ENCODE data around the gene RAVER1. TPM values are rescaled to one million over a fixed set of nuclear protein-coding genes. Genes with fewer than 3 reads are reported as not detected.
"Not testable (repeated sequence)": the region's sequence is repeated elsewhere in the genome, so short reads cannot be mapped to it uniquely, and the experiment has no call there.

Gene RAVER1
- total RNA-seq, 1 donor from 2014 or later: 76.7 TPM

DNA sequence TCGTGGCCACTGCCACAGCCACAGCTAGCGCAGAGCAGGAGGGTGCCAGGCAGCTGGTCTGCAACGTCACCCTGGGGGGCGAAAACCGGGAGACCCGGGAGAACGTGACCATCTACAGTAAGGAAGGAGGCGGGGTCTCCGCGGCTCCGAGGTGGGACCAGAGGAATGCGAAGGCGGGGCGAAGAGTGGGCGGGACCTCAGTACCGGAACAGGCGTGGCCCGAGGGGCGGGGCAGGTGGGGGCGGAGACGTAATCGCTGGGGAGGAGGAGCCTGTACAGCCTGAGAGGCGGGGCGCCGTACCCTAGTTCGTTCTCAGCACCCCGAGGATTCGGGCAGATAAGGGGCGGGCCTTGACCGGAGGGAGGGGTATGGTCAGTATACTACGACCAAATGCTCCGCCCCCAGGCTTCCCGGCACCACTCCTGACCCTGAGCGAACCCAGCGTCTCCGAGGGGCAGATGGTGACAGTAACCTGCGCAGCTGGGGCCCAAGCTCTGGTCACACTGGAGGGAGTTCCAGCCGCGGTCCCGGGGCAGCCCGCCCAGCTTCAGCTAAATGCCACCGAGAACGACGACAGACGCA, 41.0 kb downstream of the RAVER1 start:
- intact Hi-C loops (cut with micrococcal nuclease): no loop called here

DNA sequence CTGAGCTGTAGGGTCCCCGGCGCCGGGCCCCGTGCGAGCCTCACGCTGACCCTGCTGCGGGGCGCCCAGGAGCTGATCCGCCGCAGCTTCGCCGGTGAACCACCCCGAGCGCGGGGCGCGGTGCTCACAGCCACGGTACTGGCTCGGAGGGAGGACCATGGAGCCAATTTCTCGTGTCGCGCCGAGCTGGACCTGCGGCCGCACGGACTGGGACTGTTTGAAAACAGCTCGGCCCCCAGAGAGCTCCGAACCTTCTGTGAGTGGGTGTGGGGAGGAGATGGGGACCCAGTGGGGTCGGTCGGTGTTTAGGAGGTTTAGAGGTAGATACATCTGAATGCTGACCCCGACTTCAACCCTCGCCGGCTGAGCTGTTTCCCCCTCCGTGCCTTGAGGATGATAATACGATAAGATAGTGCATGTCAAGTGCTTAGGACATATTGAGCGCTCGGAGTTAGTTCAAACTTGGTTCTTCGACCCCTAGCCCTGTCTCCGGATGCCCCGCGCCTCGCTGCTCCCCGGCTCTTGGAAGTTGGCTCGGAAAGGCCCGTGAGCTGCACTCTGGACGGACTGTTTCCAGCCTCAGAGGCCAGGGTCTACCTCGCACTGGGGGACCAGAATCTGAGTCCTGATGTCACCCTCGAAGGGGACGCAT, 41.6 kb downstream of the RAVER1 start:
- intact Hi-C loops (cut with micrococcal nuclease): loop anchor here (2.0 kb wide), 1 partner anchor 221 kb away; no protein-coding TSS in a partner anchor

DNA sequence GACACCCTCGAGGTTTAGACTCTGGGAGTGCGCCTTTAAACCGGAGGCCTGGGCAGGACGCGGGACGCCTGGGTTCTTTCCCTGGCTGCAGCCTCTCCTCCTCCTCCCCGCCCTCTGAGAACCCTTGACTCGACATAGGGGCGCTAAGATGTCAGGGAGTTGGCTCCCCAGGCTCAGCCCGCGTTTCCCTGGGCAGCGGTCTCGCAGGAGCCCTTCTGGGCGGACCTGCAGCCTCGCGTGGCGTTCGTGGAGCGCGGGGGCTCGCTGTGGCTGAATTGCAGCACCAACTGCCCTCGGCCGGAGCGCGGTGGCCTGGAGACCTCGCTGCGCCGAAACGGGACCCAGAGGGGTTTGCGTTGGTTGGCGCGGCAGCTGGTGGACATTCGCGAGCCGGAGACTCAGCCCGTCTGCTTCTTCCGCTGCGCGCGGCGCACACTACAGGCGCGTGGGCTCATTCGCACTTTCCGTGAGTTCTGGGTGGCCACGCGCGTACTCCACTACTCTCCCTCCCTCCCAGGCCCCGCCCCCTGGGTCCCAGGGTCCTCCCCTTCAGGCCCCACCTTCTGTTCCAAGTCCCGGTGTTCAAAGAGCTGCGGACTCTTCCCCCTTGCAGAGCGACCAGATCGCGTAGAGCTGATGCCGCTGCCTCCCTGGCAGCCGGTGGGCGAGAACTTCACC, 42.3 kb downstream of the RAVER1 start:
- intact Hi-C loops (cut with micrococcal nuclease): loop anchor here (2.0 kb wide), 1 partner anchor 222 kb away; no protein-coding TSS in a partner anchor

DNA sequence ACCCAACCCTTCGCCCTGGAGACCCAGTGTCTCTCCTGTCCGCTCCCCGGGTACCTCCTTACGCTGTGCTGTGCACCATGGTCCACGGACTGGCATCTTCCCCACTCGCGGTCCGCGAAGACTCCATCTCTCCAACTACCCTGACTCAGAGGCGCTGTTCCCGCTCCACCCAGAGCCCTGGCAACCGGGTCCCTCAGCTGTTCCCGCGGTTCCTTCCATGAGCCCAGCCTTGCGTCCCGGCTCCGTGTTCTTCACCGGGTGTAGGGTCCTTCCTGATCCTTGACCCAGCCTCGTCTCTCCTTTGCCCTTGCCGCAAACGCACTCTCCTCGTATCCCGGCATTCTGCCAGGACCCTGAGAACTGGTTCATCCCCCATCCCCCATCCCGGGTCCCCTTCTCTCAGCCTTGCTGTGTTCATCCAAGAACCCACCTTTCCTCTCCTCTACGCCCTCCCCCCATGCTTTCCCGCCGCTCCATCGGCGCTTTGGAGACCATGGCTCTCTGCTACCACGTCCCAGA, 42.9 kb downstream of the RAVER1 start:
- intact Hi-C loops (cut with micrococcal nuclease): loop anchor here (2.0 kb wide), 1 partner anchor 222 kb away; no protein-coding TSS in a partner anchor

DNA sequence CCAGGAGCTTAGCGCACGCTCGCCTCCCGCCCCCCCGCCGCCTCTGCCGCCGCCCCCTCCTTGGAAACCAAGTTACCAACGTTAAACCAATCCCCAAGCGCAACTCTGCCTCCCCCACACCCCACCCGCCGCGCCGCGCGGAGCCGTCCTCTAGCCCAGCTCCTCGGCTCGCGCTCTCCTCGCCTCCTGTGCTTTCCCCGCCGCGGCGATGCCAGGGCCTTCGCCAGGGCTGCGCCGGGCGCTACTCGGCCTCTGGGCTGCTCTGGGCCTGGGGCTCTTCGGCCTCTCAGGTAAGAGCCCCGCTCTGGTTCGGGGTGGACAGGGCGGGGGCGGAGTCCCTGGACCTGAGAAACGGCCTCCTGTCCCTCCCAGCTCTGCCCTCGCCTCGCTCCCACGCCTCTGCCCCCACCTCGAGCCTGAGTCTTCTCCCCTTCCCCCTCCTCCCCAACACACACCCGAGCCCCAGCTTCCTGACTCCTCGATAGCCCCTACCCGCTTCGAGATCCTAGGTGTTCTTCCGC, 43.4 kb downstream of the RAVER1 start, which contains the start of gene ICAM5:
Gene ICAM5, plus strand, starts transcription at position 117 of the 521 bp plus-strand sequence. Its CDS starts 92 bp downstream, at position 209.
- intact Hi-C loops (cut with micrococcal nuclease): loop anchor here (2.0 to 5.0 kb wide), 2 partner anchors 172 to 223 kb away; no protein-coding TSS in a partner anchor

DNA sequence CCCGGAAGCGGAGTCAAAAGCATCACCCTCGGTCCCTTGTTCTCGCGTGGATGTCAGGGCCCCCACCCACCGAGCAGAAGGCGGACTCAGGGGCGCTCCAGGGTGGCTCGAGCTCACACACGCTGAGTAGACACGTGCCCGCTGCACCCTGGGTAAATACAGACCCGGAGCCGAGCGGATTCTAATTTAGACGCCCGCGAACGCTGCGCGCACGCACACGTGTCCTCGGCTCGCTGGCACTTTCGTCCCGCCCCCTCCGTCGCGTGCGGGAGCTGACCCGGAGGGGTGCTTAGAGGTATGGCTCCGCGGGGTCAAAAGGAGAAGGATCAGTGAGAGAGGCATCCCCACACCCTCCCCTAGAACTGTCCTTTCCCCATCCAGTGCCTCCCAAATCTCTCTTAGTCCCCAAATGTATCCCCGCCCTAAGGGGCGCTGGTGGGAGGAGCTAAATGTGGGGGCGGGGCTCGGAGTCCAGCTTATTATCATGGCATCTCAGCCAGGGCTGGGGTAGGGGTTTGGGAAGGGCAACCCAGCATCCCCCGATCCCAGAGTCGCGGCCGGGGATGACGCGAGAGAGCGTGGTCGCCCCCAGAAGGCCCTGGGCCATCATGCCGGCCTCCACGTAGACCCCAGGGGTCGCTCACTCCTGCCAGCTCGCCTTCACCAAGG, 44.0 kb downstream of the RAVER1 start:
- intact Hi-C loops (cut with micrococcal nuclease): loop anchor here (5.0 kb wide), 1 partner anchor 173 kb away; no protein-coding TSS in a partner anchor

DNA sequence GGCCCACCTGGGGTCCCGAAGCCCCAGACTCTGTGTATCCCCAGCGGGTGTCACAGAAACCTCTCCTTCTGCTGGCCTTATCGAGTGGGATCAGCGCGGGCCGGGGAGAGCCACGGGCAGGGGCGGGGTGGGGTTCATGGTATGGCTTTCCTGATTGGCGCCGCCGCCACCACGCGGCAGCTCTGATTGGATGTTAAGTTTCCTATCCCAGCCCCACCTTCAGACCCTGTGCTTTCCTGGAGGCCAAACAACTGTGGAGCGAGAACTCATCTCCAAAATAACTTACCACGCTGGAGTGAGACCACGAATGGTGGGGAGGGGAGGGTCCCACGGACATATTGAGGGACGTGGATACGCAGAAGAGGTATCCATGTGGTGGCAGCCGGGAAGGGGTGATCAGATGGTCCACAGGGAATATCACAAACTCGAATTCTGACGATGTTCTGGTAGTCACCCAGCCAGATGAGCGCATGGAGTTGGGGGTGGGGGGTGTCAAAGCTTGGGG, 44.6 kb downstream of the RAVER1 start:
- intact Hi-C loops (cut with micrococcal nuclease): loop anchor here (5.0 kb wide), 1 partner anchor 174 kb away; no protein-coding TSS in a partner anchor

DNA sequence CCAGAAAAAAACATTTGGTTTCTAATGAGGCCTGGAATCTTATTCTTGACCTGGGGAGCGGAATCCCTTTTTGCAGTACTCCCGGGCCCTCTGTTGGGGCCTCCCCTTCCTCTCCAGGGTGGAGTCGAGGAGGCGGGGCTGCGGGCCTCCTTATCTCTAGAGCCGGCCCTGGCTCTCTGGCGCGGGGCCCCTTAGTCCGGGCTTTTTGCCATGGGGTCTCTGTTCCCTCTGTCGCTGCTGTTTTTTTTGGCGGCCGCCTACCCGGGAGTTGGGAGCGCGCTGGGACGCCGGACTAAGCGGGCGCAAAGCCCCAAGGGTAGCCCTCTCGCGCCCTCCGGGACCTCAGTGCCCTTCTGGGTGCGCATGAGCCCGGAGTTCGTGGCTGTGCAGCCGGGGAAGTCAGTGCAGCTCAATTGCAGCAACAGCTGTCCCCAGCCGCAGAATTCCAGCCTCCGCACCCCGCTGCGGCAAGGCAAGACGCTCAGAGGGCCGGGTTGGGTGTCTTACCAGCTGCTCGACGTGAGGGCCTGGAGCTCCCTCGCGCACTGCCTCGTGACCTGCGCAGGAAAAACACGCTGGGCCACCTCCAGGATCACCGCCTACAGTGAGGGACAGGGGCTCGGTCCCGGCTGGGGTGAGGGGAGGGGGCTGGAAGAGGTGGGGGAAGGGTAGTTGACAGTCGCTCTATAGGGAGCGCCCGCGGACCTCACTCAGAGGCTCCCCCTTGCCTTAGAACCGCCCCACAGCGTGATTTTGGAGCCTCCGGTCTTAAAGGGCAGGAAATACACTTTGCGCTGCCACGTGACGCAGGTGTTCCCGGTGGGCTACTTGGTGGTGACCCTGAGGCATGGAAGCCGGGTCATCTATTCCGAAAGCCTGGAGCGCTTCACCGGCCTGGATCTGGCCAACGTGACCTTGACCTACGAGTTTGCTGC, 46.3 kb downstream of the RAVER1 start, which contains the start of gene ICAM4:
Gene ICAM4, plus strand, starts transcription at position 153 of the 935 bp plus-strand sequence. Its CDS starts 58 bp downstream, at position 211.
- intact Hi-C loops (cut with micrococcal nuclease): loop anchor here (1.0 to 5.0 kb wide), 4 partner anchors 8 to 175 kb away; partner anchors contain the start of genes ICAM1 and RAVER1

DNA sequence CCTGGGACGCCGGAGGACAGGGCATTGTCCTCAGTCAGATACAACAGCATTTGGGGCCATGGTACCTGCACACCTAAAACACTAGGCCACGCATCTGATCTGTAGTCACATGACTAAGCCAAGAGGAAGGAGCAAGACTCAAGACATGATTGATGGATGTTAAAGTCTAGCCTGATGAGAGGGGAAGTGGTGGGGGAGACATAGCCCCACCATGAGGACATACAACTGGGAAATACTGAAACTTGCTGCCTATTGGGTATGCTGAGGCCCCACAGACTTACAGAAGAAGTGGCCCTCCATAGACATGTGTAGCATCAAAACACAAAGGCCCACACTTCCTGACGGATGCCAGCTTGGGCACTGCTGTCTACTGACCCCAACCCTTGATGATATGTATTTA, 47.9 kb downstream of the RAVER1 start:
- intact Hi-C loops (cut with micrococcal nuclease): loop anchor here (5.0 kb wide), 1 partner anchor 177 kb away; no protein-coding TSS in a partner anchor

DNA sequence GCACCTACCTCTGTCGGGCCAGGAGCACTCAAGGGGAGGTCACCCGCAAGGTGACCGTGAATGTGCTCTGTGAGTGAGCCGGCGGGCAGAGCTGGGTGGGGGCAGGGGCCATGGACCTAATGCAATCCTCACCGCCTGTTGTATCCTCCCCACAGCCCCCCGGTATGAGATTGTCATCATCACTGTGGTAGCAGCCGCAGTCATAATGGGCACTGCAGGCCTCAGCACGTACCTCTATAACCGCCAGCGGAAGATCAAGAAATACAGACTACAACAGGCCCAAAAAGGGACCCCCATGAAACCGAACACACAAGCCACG, 48.4 kb downstream of the RAVER1 start:
- intact Hi-C loops (cut with micrococcal nuclease): loop anchor here (5.0 kb wide), 1 partner anchor 177 kb away; no protein-coding TSS in a partner anchor

DNA sequence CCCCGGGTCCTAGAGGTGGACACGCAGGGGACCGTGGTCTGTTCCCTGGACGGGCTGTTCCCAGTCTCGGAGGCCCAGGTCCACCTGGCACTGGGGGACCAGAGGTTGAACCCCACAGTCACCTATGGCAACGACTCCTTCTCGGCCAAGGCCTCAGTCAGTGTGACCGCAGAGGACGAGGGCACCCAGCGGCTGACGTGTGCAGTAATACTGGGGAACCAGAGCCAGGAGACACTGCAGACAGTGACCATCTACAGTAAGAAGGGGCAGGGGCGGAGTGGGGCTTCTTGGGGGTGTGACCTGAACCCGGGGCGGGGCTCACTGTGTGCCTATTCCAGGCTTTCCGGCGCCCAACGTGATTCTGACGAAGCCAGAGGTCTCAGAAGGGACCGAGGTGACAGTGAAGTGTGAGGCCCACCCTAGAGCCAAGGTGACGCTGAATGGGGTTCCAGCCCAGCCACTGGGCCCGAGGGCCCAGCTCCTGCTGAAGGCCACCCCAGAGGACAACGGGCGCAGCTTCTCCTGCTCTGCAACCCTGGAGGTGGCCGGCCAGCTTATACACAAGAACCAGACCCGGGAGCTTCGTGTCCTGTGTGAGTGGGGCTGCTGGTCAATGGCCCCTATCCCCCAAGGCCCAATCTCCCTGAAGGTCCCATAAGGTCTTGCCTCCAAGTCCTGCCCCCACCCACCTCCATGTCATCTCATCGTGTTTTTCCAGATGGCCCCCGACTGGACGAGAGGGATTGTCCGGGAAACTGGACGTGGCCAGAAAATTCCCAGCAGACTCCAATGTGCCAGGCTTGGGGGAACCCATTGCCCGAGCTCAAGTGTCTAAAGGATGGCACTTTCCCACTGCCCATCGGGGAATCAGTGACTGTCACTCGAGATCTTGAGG, 49.0 kb downstream of the RAVER1 start:
- intact Hi-C loops (cut with micrococcal nuclease): no loop called here

DNA sequence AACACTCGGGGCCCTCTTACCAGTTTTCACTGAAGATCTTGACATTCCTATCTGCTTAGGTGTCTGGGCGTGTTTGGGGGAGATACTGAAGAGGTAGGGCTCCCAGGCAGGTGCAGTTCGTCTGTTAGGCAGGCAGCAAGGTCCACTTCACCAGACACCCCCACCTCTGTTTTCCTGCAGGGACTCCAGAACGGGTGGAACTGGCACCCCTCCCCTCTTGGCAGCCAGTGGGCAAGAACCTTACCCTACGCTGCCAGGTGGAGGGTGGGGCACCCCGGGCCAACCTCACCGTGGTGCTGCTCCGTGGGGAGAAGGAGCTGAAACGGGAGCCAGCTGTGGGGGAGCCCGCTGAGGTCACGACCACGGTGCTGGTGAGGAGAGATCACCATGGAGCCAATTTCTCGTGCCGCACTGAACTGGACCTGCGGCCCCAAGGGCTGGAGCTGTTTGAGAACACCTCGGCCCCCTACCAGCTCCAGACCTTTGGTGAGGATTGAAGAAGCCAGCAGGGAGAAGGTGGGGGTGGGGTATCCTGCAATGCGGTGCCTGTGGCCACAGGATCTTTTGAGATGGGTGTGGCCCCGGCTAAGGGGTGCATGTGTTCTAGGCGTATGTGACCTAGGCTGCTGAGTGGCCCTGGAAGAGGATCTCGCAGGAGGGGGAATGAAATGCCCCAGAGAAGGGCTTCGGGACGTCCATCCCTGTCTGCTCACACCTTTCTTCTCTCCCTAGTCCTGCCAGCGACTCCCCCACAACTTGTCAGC, 49.8 kb downstream of the RAVER1 start:
- intact Hi-C loops (cut with micrococcal nuclease): no loop called here

DNA sequence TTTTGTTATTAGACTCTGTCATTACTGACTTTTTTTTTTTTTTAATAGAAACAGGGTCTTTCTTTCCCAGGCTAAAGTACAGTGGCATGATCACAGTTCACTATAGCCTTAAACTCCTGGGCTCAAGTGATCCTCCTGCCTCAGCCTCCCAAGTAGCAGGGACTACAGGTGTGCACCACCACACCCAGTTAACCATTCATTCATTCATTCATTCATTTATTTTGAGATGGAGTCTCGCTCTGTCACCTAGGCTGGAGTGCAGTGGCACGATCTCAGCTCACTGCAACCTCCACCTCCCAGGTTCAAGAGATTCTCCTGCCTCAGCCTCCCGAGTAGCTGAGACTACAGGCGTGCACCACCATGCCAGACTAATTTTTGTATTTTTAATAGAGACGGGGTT, 51.3 kb downstream of the RAVER1 start:
- intact Hi-C loops (cut with micrococcal nuclease): not testable (repeated sequence)

DNA sequence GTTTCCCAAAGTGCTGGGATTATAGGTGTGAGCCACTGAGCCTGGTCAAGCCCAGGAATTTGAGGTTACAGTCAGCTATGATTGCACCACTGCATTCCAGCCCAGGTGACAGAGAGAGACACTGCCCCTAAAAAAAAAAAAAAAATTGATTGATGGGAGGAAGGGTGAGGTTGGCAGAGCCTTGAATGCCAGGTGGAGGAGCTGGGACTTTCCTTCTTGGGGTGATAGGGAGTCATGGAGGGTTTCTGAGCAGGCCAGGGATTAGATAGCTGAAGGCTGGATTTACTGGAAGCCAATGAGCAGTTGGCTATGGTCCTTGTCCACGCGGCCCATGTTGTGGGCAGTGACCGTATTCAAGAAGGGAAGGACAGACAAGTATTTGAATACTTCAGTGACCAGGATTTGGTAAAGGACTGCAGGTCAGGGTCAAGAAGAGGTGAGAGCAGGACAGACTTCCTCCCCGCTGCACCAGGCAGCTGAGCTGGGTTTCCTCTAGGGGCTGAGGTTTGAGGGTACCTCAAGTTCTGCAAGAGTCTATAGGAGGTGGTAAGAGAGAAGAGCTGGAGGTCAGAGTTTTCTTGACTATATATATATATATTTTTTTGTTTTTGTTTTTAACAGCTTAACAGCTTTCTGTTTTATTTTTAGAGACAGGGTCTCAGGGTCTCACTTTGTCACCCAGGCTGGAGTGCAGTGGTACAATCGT, 53.4 kb downstream of the RAVER1 start:
- intact Hi-C loops (cut with micrococcal nuclease): no loop called here

DNA sequence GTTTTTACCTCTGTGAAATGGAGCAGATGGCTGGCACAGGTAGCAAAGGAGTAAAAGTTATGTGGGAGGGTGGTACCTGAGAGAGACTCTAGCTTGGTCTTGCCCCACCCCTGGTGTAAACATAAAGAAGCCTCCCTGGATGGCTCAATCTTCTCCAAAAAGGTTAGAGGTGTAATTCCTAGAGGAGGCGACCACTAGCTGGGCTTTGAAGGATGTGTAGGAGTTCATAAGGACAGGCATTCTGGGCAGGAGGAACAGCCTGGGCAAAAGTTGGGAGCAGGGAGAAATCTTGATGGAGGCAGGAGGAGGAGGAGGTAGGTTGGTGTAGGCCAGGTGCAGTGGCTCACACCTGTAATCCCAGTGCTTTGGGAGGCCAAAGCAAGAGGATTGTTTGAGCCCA, 54.4 kb downstream of the RAVER1 start:
- intact Hi-C loops (cut with micrococcal nuclease): no loop called here

DNA sequence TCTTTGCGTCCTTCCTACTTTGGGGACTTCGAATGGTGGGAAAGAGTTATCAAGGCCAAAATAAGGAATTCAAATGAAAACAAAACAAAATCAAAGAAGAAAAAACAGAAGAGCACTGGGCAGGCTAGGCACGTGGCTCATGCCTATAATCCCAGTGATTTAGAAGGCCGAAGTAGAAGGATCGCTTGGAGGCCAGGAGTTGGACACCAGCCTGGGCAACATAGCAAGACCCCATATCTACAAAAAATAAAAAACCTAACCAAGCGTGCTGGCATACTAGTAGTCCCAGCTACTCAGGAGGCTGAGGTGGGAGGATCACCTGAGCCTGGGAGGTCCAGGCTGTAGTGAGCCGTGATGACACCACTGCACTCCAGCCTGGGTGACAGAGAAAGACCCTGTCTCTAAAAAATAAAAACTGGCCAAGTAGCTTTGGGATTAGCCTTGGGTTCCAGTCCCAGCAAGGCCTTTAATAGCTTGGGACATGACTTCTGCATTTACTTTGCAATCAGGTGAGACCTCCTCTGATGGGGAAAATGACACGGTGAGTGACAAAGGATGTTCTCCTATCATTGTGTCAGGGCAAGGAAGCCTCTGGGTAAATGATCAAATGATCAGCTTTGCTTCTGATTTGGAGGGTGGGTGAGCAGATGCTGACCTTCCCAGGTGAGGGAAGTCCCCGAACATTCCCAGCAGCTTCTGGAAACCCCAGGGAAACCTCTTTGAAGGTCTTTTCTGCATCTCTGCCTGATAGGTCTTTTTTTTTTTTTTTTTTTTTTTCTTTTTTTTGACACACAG, 55.3 kb downstream of the RAVER1 start:
- intact Hi-C loops (cut with micrococcal nuclease): no loop called here
